Panc1 (cell line): Measurements from ENCODE around the gene EML6. TPM values are rescaled to one million over a fixed set of nuclear protein-coding genes. Genes with fewer than 3 reads are reported as not detected.

Experiments used
- ATAC-seq: fragments of 200-7000 bp; cut with Tn5 transposase; 2 replicates; pipeline ENCODE4 v1.9.1; 2020; ENCODE audit warnings: mild to moderate bottlenecking, moderate library complexity
- BruUV-seq: library from RNA; stranded (reverse); fragments of 400-500 nt; replicated peaks from 2 replicates; lab custom pipeline; 2021; lab: Mats Ljungman, UMichigan
- CTCF ChIA-PET: fragments of 300-600 bp; sonication (Branson Sonifier 250); formaldehyde crosslinking; loops from one replicate; lab custom pipeline; 2022; ENCODE audit warnings: antibody characterized with exemption; lab: Charles Lee
- POLR2A ChIA-PET: fragments of 300-600 bp; sonication (Branson Sonifier 250); formaldehyde crosslinking; loops from one replicate; lab custom pipeline; 2022; ENCODE audit warnings: antibody characterized with exemption; lab: Charles Lee
- DNase-seq: peaks from one replicate; pipeline ENCODE4 v3.0.0-alpha.2; 2010; ENCODE audit warnings: low read depth, low spot score
- H3K27ac ChIP-seq: 2 replicates; pipeline ENCODE4 v1.5.1; 2011; ENCODE audit warnings: mild to moderate bottlenecking, low read length, inconsistent platforms
- H3K27me3 ChIP-seq: fragments of 200-500 bp; sonication (Bioruptor generic); 2 replicates; pipeline ENCODE4 v1.6.0; 2014; ENCODE audit warnings: low read length, inconsistent platforms; ENCODE audit not compliant: control insufficient read depth, insufficient read depth
- H3K36me3 ChIP-seq: fragments of 200-500 bp; sonication (Bioruptor generic); 2 replicates; pipeline ENCODE4 v1.5.1; 2014; ENCODE audit warnings: inconsistent platforms, mild to moderate bottlenecking, low read length, moderate library complexity; ENCODE audit not compliant: control insufficient read depth, insufficient read depth
- H3K4me1 ChIP-seq: 2 replicates; pipeline ENCODE4 v1.5.1; 2011; ENCODE audit warnings: inconsistent platforms, mild to moderate bottlenecking, low read length, moderate library complexity; ENCODE audit not compliant: control insufficient read depth, insufficient read depth
- H3K4me3 ChIP-seq, 2 experiments: 2 replicates each; pipeline ENCODE4 v1.5.1; 2011 to 2012; ENCODE audit warnings: low read depth in 2 of 2, low read length in 2 of 2, mild to moderate bottlenecking in 2 of 2, inconsistent platforms in 1 of 2, moderate library complexity in 1 of 2
- H3K9me3 ChIP-seq: fragments of 200-500 bp; sonication (Bioruptor generic); 2 replicates; pipeline ENCODE4 v1.5.1; 2014; ENCODE audit warnings: low read depth, mild to moderate bottlenecking, inconsistent platforms, low read length, moderate library complexity; ENCODE audit not compliant: control insufficient read depth, insufficient read depth
- CTCF ChIP-seq: fragments of 450-650 bp; IDR thresholded peaks from 2 replicates; pipeline ENCODE4 v1.5.1; 2017; ENCODE audit warnings: mild to moderate bottlenecking
- POLR2AphosphoS5 ChIP-seq: IDR thresholded peaks from 2 replicates; pipeline ENCODE4 v1.6.1; 2012; ENCODE audit warnings: mild to moderate bottlenecking, low read depth, low read length, moderate library complexity
- REST ChIP-seq, 2 experiments: IDR thresholded peaks; 2 replicates each; pipeline ENCODE4 v1.6.1; 2011 to 2012; ENCODE audit warnings: low read depth in 2 of 2, control low read depth in 1 of 2, low read length in 1 of 2, mild to moderate bottlenecking in 1 of 2, moderate library complexity in 1 of 2; ENCODE audit not compliant: insufficient read depth in 1 of 2
- SIN3A ChIP-seq: IDR thresholded peaks from 2 replicates; pipeline ENCODE4 v1.6.1; 2012; ENCODE audit warnings: low read depth, mild to moderate bottlenecking, low read length, moderate library complexity, borderline replicate concordance; ENCODE audit not compliant: insufficient read depth
- TCF7L2 ChIP-seq: IDR thresholded peaks from 2 replicates; pipeline ENCODE4 v1.6.1; 2011; ENCODE audit warnings: mild to moderate bottlenecking, low read depth, low read length, inconsistent platforms
- in situ Hi-C: cut with HindIII; loops from 2 replicates; pipeline ENCODE4 v1.10.0; 2016; ENCODE audit warnings: low sequenced_read_pairs, low pct_unique_long_range_greater_than_20kb
- intact Hi-C: fragments of 100-400 bp; cut with micrococcal nuclease; formaldehyde crosslinking; loops from one replicate; pipeline ENCODE4 v1.10.0; 2022; ENCODE audit not compliant: unreplicated experiment
- total RNA-seq: library from RNA; stranded (reverse); gene quantifications from one replicate; pipeline ENCODE4 v1.2.1, GENCODE V29; 2021; ENCODE audit not compliant: unreplicated experiment

Gene EML6
- total RNA-seq, 1 experiment from 2014 or later: 6.3 TPM

GRCh38 chr2:54757500-54757899 is 34.0 kb downstream of the EML6 start:
- ATAC-seq: no peak
- no peak overlapping the region for H3K4me3 ChIP-seq
- no peaks in the 10 kb centered on the region for H3K27me3 ChIP-seq
- ChIA-PET POLR2A (no interaction called here), CTCF (interaction anchor here (0.5 kb wide), 1 partner anchor 200 kb away, joined by 5 read pairs; no protein-coding TSS in a partner anchor)
- in situ Hi-C loops (no loop called here), intact Hi-C loops (no loop called here)
- no peaks in the 10 kb centered on the region; the same call in 1 of the 2 replicates for H3K4me1 ChIP-seq
- no peak for DNase-seq
- BruUV-seq: no TSS peak
- no peak overlapping the region for H3K27ac ChIP-seq
- TF ChIP-seq TCF7L2 (no peak), SIN3A (no peak), REST (IDR thresholded peaks at IDR 0.05; ENCODE audit: insufficient read depth in 1 of 2, low read depth in 2 of 2, low read length in 1 of 2) (no peak), CTCF (no peak), POLR2AphosphoS5 (no peak)
- no peaks in the 10 kb centered on the region; the same call in 1 of the 2 replicates for H3K36me3 ChIP-seq
- no peaks in the 10 kb centered on the region for H3K9me3 ChIP-seq

GRCh38 chr2:54758951-54759350 is 35.5 kb downstream of the EML6 start:
- no peaks in the 10 kb centered on the region for H3K9me3 ChIP-seq
- TF ChIP-seq TCF7L2: no peak
- TF ChIP-seq REST (IDR thresholded peaks at IDR 0.05; ENCODE audit: insufficient read depth in 1 of 2, low read depth in 2 of 2, low read length in 1 of 2): no peak
- TF ChIP-seq SIN3A: no peak
- TF ChIP-seq POLR2AphosphoS5: no peak
- TF ChIP-seq CTCF: no peak
- no peaks in the 10 kb centered on the region; the same call in 1 of the 2 replicates for H3K4me1 ChIP-seq
- ChIA-PET CTCF (no interaction called here), POLR2A (no interaction called here)
- H3K27ac ChIP-seq: no peak overlapping the region
- DNase-seq (no peak), ATAC-seq (no peak)
- no peak overlapping the region for H3K4me3 ChIP-seq
- BruUV-seq: no TSS peak
- in situ Hi-C loops: no loop called here
- H3K36me3 ChIP-seq: no peaks in the 10 kb centered on the region; the same call in 1 of the 2 replicates
- intact Hi-C loops: no loop called here
- H3K27me3 ChIP-seq: no peaks in the 10 kb centered on the region
